NB4 (cell line): ENCODE results near the gene ENOX1.

ENCODE experiments used
- MAX ChIP-seq: IDR thresholded peaks from 2 replicates; pipeline ENCODE4 v1.6.1; 2011; ENCODE audit warnings: low read depth, low read length
- POLR2A ChIP-seq: IDR thresholded peaks from 2 replicates; pipeline ENCODE4 v1.6.1; 2011; ENCODE audit warnings: mild to moderate bottlenecking; ENCODE audit not compliant: insufficient read length; ENCODE audit errors: extremely low read depth

- TF ChIP-seq MAX (no peak), POLR2A (no peak)
Observed at GRCh38 chr13:43326100-43326499, 460.7 kb downstream of the ENOX1 start.
